NB4 (cell line): ENCODE measurements around the gene MRPL17.

ENCODE experiments used
- DNase-seq: peaks from one replicate; pipeline ENCODE4 v3.0.0; 2010; ENCODE audit warnings: low read depth
- H3K4me3 ChIP-seq: one replicate; pipeline ENCODE4 v1.5.1; 2011; ENCODE audit warnings: mild to moderate bottlenecking, low read depth, low read length, moderate library complexity
- CTCF ChIP-seq: IDR thresholded peaks from one replicate; pipeline ENCODE4 v1.5.1; 2012; ENCODE audit warnings: low read depth, low read length
- MYC ChIP-seq: IDR thresholded peaks from 2 replicates; pipeline ENCODE4 v1.6.1; 2011; ENCODE audit warnings: low read depth, low read length
- POLR2A ChIP-seq: IDR thresholded peaks from 2 replicates; pipeline ENCODE4 v1.6.1; 2011; ENCODE audit warnings: mild to moderate bottlenecking; ENCODE audit not compliant: insufficient read length; ENCODE audit errors: extremely low read depth
- TF ChIP-seq, protein P1 (sequence below): IDR thresholded peaks from 2 replicates; pipeline ENCODE4 v1.6.1; 2011; ENCODE audit warnings: low read depth, low read length

MRPL17 gene

DNA sequence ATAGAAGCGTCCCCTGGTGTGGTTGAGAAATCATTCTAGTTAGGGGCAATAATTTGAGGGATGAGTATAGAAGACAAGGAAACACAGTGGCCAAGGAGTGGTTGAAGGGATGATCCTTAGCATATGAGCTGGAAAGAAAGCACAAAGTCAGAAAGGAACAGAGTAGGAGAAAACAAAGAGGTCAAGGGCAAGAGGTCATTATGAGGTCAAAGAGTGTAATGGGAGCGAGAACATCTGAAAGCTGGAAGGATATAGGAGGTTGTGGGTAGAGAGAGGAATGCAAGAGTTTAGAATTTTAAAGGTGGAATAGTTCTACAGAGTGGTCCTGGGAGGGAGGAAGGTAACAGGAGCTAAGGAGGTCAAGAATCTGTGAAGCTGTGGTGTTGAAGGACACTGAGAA, 29.5 kb downstream of the MRPL17 start:
- no peak overlapping the region for H3K4me3 ChIP-seq
- no peak for DNase-seq
- TF ChIP-seq, protein P1, sequence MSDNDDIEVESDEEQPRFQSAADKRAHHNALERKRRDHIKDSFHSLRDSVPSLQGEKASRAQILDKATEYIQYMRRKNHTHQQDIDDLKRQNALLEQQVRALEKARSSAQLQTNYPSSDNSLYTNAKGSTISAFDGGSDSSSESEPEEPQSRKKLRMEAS, result no peak

DNA sequence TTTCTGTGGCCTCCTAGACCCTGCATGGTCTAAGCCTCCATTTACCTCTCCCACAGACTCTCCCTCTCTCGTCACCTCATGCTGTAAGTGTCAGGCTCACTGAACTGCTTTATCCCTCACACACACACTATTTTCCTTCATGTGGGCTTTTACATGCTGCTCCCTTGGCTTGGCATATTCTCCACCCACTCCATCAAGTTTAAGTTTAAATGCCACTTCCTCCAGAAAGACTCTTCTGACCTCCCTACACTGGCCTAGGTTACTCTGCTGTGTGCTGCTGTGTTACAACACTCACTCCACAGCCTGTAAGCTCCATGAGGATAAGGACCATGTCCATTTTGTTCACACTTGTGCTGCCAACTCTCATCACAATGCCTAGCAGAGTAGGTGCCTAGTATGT, 30.0 kb downstream of the MRPL17 start:
- peak; percentile 30 for DNase-seq
- H3K4me3 ChIP-seq, result no peak overlapping the region
- TF ChIP-seq POLR2A (no peak), CTCF (no peak), MYC (no peak)
- TF ChIP-seq, protein P1, result no peak

DNA sequence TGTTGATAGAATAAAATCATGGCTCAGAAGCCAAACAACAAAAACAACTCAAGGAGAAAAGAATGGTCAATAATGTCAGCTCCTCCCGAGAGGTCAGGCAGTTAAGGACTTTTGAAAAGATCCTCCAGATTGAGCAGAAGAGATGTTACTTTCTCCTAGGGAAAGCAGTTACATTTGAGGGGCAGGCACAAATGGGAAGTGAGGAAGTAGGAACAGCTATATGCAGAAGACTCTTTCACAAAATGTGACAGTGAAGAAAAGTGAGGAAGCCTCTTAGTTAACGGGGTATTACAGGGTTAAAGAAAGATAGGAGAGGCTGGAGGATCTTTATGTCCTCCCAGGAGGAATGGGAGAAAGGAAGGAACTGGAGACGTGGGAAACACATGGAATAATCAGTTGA, 31.0 kb downstream of the MRPL17 start:
- no peak for TF ChIP-seq CTCF
- TF ChIP-seq, protein P1, result no peak
- no peak for TF ChIP-seq POLR2A
- no peak for TF ChIP-seq MYC
- DNase-seq, result no peak
- no peak overlapping the region for H3K4me3 ChIP-seq

GRCh38 chr11:6650980-6651379, 32.2 kb downstream of the MRPL17 start:
- no peak for TF ChIP-seq MYC
- no peak for TF ChIP-seq POLR2A
- TF ChIP-seq, protein P1, result no peak
- no peak for TF ChIP-seq CTCF
- DNase-seq, result no peak
- no peak overlapping the region for H3K4me3 ChIP-seq

DNA sequence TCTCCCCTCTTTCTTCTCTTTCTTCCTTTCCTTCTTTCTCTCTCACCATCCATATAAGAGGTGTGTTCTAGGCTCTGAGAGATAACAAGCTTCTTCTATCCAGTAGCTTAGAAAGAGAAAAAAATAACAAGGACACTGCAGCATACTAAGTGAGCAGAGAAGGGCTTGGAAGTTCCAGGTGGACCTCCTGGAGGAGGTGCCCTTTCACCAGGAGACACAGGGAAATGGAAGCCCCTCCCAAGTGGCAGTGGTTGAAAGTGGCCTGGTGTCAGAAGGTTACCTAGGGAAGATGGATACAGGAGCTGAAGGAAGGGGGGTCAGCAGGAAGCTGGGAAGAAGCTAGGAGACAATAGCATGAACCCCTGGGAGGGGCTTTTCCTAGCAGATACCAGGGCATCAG, 33.0 kb downstream of the MRPL17 start:
- no peak overlapping the region for H3K4me3 ChIP-seq
- TF ChIP-seq MYC (no peak), CTCF (no peak), POLR2A (no peak)
- TF ChIP-seq, protein P1, result no peak
- no peak for DNase-seq

GRCh38 chr11:6648501-6648900, 34.6 kb downstream of the MRPL17 start:
- peak; percentile 31 for DNase-seq

More at GRCh38 chr11:6648501-6648900, 34.6 kb downstream of the MRPL17 start:
- TF ChIP-seq, protein P1, result no peak
- no peak for TF ChIP-seq CTCF
- no peak for TF ChIP-seq MYC
- H3K4me3 ChIP-seq, result no peak overlapping the region
